GM20000 (cell line): ENCODE data around the gene CELF1.

Experiments used
- DNase-seq: peaks from one replicate; pipeline ENCODE4 v3.0.0; 2012; ENCODE audit warnings: low spot score
- CTCF ChIP-seq: IDR thresholded peaks from 2 replicates; pipeline ENCODE4 v1.5.1; 2012; ENCODE audit warnings: mild to moderate bottlenecking, control low read depth; ENCODE audit errors: extremely low read depth, missing control alignments

The CELF1 gene

GRCh38 chr11:47552566-47553405 is at the start of gene CELF1:
Gene CELF1, minus strand, starts transcription at chr11:47553132. Its CDS starts 53,609 bp downstream, at chr11:47499523.
- peak; percentile 95 for DNase-seq
- TF ChIP-seq CTCF = peak; percentile 82

- no peak for TF ChIP-seq CTCF
- no peak for DNase-seq
Measured at GRCh38 chr11:47599902-47600301, 47.0 kb upstream of the CELF1 start.

GRCh38 chr11:47595967-47596366 is 43.0 kb upstream of the CELF1 start:
- no peak for TF ChIP-seq CTCF
- DNase-seq = no peak

GRCh38 chr11:47595029-47595428 is 42.1 kb upstream of the CELF1 start:
- TF ChIP-seq CTCF = no peak

GRCh38 chr11:47593934-47594855 is 41.3 kb upstream of the CELF1 start, which contains the start of gene C1QTNF4:
Gene C1QTNF4, minus strand, starts transcription at chr11:47594411. Its CDS starts 3,601 bp downstream, at chr11:47590810.
- DNase-seq = no peak
- TF ChIP-seq CTCF = no peak

More at GRCh38 chr11:47595029-47595428, 42.1 kb upstream of the CELF1 start:
- DNase-seq = no peak

- TF ChIP-seq CTCF = no peak
- DNase-seq = no peak
Measured at GRCh38 chr11:47593492-47593933, 40.6 kb upstream of the CELF1 start.
